MM.1S (cell line): ENCODE data around the gene TM9SF2.

Source experiments
- DNase-seq: peaks from one replicate; pipeline ENCODE4 v3.0.0-alpha.2; 2015
- H2AFZ ChIP-seq: fragments of 300-600 bp; sonication (generic); 2 replicates; pipeline ENCODE4 v1.6.0; 2016; ENCODE audit warnings: antibody characterized with exemption, low read length
- H3F3A ChIP-seq: fragments of 300-600 bp; sonication (generic); 2 replicates; pipeline ENCODE4 v1.6.1; 2016; ENCODE audit warnings: mild to moderate bottlenecking, antibody characterized with exemption, low read length, moderate library complexity, mixed read lengths; ENCODE audit not compliant: insufficient read depth
- H3K27ac ChIP-seq: fragments of 300-600 bp; sonication (generic); 2 replicates; pipeline ENCODE4 v1.5.1; 2016; ENCODE audit warnings: mild to moderate bottlenecking, low read length
- H3K27me3 ChIP-seq: fragments of 300-600 bp; sonication (generic); replicated peaks from 2 replicates; pipeline ENCODE4 v1.6.0; 2016; ENCODE audit warnings: low read length; ENCODE audit not compliant: insufficient read depth
- H3K36me3 ChIP-seq: fragments of 300-600 bp; sonication (generic); replicated peaks from 2 replicates; pipeline ENCODE4 v1.6.1; 2016; ENCODE audit warnings: mild to moderate bottlenecking, low read length, mixed read lengths; ENCODE audit not compliant: insufficient read depth
- H3K4me1 ChIP-seq: fragments of 300-600 bp; sonication (generic); 2 replicates; pipeline ENCODE4 v1.6.1; 2016; ENCODE audit warnings: low read length, mixed read lengths
- H3K4me2 ChIP-seq: fragments of 300-600 bp; sonication (generic); 2 replicates; pipeline ENCODE4 v1.6.0; 2016; ENCODE audit warnings: low read depth, low read length
- H3K4me3 ChIP-seq: fragments of 300-600 bp; sonication (generic); 2 replicates; pipeline ENCODE4 v1.5.1; 2016; ENCODE audit warnings: low read length, mixed read lengths
- H3K79me2 ChIP-seq: fragments of 300-600 bp; sonication (generic); 2 replicates; pipeline ENCODE4 v1.6.1; 2016; ENCODE audit warnings: mixed run types, low read length, mixed read lengths
- H3K9ac ChIP-seq: fragments of 300-600 bp; sonication (generic); 2 replicates; pipeline ENCODE4 v1.6.1; 2016; ENCODE audit warnings: low read length, mixed read lengths
- H3K9me2 ChIP-seq: fragments of 300-600 bp; sonication (generic); replicated peaks from 2 replicates; pipeline ENCODE4 v1.6.1; 2016; ENCODE audit warnings: mild to moderate bottlenecking, low read length, mixed read lengths; ENCODE audit not compliant: insufficient read depth
- H3K9me3 ChIP-seq: fragments of 300-600 bp; sonication (generic); replicated peaks from 2 replicates; pipeline ENCODE4 v1.6.1; 2016; ENCODE audit warnings: mild to moderate bottlenecking, low read length, mixed read lengths; ENCODE audit not compliant: insufficient read depth
- H4K20me1 ChIP-seq: fragments of 300-600 bp; sonication (generic); 2 replicates; pipeline ENCODE4 v1.6.1; 2016; ENCODE audit warnings: mild to moderate bottlenecking, low read length, moderate library complexity, mixed read lengths; ENCODE audit not compliant: insufficient read depth
- CTCF ChIP-seq: fragments of 300-600 bp; sonication (generic); IDR thresholded peaks from 2 replicates; pipeline ENCODE4 v1.5.1; 2016; ENCODE audit warnings: antibody characterized with exemption, low read length, mixed read lengths
- EZH2 ChIP-seq: fragments of 300-600 bp; sonication (generic); optimal IDR thresholded peaks from 2 replicates; pipeline ENCODE3; 2017; ENCODE audit warnings: low read depth, mild to moderate bottlenecking, antibody characterized with exemption, low read length, mixed read lengths
- EZH2phosphoT487 ChIP-seq: fragments of 300-600 bp; sonication (generic); IDR thresholded peaks from 2 replicates; pipeline ENCODE4 v1.6.1; 2018; ENCODE audit warnings: antibody characterized with exemption, low read length

Gene TM9SF2

GRCh38 chr13:99495466-99496183 is 5.6 kb upstream of the TM9SF2 start:
- Histone ChIP-seq H3K9me2 (no peaks in the 10 kb centered on the region), H3F3A (peaks cover 30% of the 10 kb centered on the region), H3K9ac (peak overlapping the region; percentile 44; the same call in 1 of the 2 replicates), H3K4me1 (peaks cover 13% of the 10 kb centered on the region; the same call in 1 of the 2 replicates), H4K20me1 (no peaks in the 10 kb centered on the region), H3K36me3 (no peaks in the 10 kb centered on the region), H3K4me2 (peak overlapping the region; percentile 71), H3K4me3 (peak overlapping the region; percentile 60), H3K9me3 (no peaks in the 10 kb centered on the region), H3K27ac (peak overlapping the region; percentile 63; the same call in 1 of the 2 replicates), H3K79me2 (no peaks in the 10 kb centered on the region), H3K27me3 (no peaks in the 10 kb centered on the region), H2AFZ (peak overlapping the region; percentile 77)
- TF ChIP-seq CTCF (no peak), EZH2 (no peak), EZH2phosphoT487 (no peak)
- peak; percentile 36 for DNase-seq

GRCh38 chr13:99496184-99497142 is 4.8 kb upstream of the TM9SF2 start:
- DNase-seq: peak; percentile 85
- H3K9ac ChIP-seq: peak overlapping the region; percentile 44; the same call in 1 of the 2 replicates
- peaks cover 14% of the 10 kb centered on the region; the same call in 1 of the 2 replicates for H3K4me1 ChIP-seq

More at GRCh38 chr13:99496184-99497142, 4.8 kb upstream of the TM9SF2 start:
- Histone ChIP-seq H2AFZ (peak overlapping the region; percentile 77), H3F3A (peaks cover 30% of the 10 kb centered on the region), H3K9me3 (no peaks in the 10 kb centered on the region), H3K36me3 (no peaks in the 10 kb centered on the region), H3K79me2 (peaks cover 2% of the 10 kb centered on the region), H3K9me2 (no peaks in the 10 kb centered on the region), H3K27ac (peak overlapping the region; percentile 63; the same call in 1 of the 2 replicates), H3K4me2 (peak overlapping the region; percentile 71), H4K20me1 (no peaks in the 10 kb centered on the region), H3K27me3 (no peaks in the 10 kb centered on the region), H3K4me3 (peak overlapping the region; percentile 60)
- TF ChIP-seq EZH2phosphoT487: no peak
- no peak for TF ChIP-seq EZH2
- no peak for TF ChIP-seq CTCF
